HepG2 (cell line): ENCODE measurements around the gene ZNF763. TPM values are rescaled to one million over a fixed set of nuclear protein-coding genes. Genes with fewer than 3 reads are reported as not detected.

ENCODE experiments used
- CBFB ChIP-seq: sonication (generic); formaldehyde crosslinking; IDR thresholded peaks from 2 replicates; pipeline ENCODE4 v1.4.0; 2020; ENCODE audit warnings: missing genetic modification reagents
- GATAD2A ChIP-seq: IDR thresholded peaks from 2 replicates; pipeline ENCODE4 v1.6.1; 2016
- HDAC2 ChIP-seq: sonication (generic); formaldehyde crosslinking; IDR thresholded peaks from 2 replicates; pipeline ENCODE4 v1.4.0; 2020; ENCODE audit warnings: missing genetic modification reagents
- RFXANK ChIP-seq: IDR thresholded peaks from 2 replicates; pipeline ENCODE4 v1.6.1; 2016
- SATB2 ChIP-seq: sonication (generic); formaldehyde crosslinking; IDR thresholded peaks from 2 replicates; pipeline ENCODE4 v1.5.0; 2020; ENCODE audit warnings: missing genetic modification reagents
- TAF15 ChIP-seq: fragments of 200-400 bp; formaldehyde crosslinking; IDR thresholded peaks from one replicate; pipeline ENCODE4 v1.6.1; 2018; ENCODE audit warnings: mild to moderate bottlenecking, low read depth, low read length; ENCODE audit not compliant: poor library complexity, severe bottlenecking
- TGIF2 ChIP-seq: IDR thresholded peaks from 2 replicates; pipeline ENCODE4 v1.6.1; 2016; ENCODE audit warnings: control low read depth, missing compliant biosample characterization
- ZNF121 ChIP-seq: sonication (generic); formaldehyde crosslinking; IDR thresholded peaks from 2 replicates; pipeline ENCODE4 v1.5.0; 2020; ENCODE audit warnings: mild to moderate bottlenecking, missing genetic modification reagents
- ZNF143 ChIP-seq: sonication (generic); formaldehyde crosslinking; IDR thresholded peaks from 2 replicates; pipeline ENCODE4 v1.4.0; 2020; ENCODE audit warnings: missing genetic modification reagents
- ZNF326 ChIP-seq: sonication (generic); formaldehyde crosslinking; IDR thresholded peaks from 2 replicates; pipeline ENCODE4 v1.4.0; 2020; ENCODE audit warnings: missing genetic modification reagents, borderline replicate concordance
- ZNF703 ChIP-seq: sonication (generic); formaldehyde crosslinking; IDR thresholded peaks from 2 replicates; pipeline ENCODE4 v1.5.1; 2020; ENCODE audit warnings: missing genetic modification reagents, mild to moderate bottlenecking, moderate library complexity, borderline replicate concordance
- ZNF788 ChIP-seq: sonication (generic); formaldehyde crosslinking; IDR thresholded peaks from 2 replicates; pipeline ENCODE4 v1.5.0; 2020; ENCODE audit warnings: mild to moderate bottlenecking, missing genetic modification reagents, borderline replicate concordance
- polyA plus RNA-seq, 8 experiments: library from polyadenylated mRNA; depleted of rRNA in 3 of 8; stranded (reverse) in 7 of 8; unstranded in 1 of 8; fragments of >200 nt; fragmentation: Illumina TruSeq in 4 of 8; extraction: Trizol in 4 of 8; gene quantifications; 2 replicates each; pipeline versions ENCODE4 v1.2.1 to v1.2.3, GENCODE V29; 2011 to 2016; ENCODE audit warnings: low read depth in 4 of 8, missing spikeins in 1 of 8, mixed read lengths in 1 of 8; ENCODE audit not compliant: insufficient read depth in 1 of 8
- total RNA-seq, 5 experiments: library from RNA; depleted of rRNA; stranded (reverse); fragments of >200 nt; fragmentation: Illumina TruSeq; extraction: Trizol; gene quantifications; 2 replicates each; pipeline ENCODE4 v1.2.3, GENCODE V29; 2016; ENCODE audit warnings: low read depth in 1 of 5
- TF ChIP-seq, protein P1 (sequence below): sonication (generic); formaldehyde crosslinking; IDR thresholded peaks from 2 replicates; pipeline ENCODE4 v1.5.1; 2020; ENCODE audit warnings: missing genetic modification reagents, mild to moderate bottlenecking, borderline replicate concordance
- TF ChIP-seq, protein P2 (sequence below): sonication (generic); formaldehyde crosslinking; IDR thresholded peaks from 2 replicates; pipeline ENCODE4 v1.4.0; 2020; ENCODE audit warnings: missing genetic modification reagents
- TF ChIP-seq, protein P3 (sequence below): sonication (generic); formaldehyde crosslinking; IDR thresholded peaks from 2 replicates; pipeline ENCODE4 v1.4.0; 2020; ENCODE audit warnings: mild to moderate bottlenecking, missing genetic modification reagents, borderline replicate concordance
- TF ChIP-seq, protein P4 (sequence below), 2 experiments: sonication (generic) in 1 of 2; formaldehyde crosslinking in 1 of 2; IDR thresholded peaks; 2 replicates each; pipeline versions ENCODE4 v1.6.1 to v1.9.0; 2014 to 2022; ENCODE audit warnings: antibody characterized with exemption in 1 of 2, borderline replicate concordance in 1 of 2, inconsistent platforms in 1 of 2, low read depth in 1 of 2, missing genetic modification reagents in 1 of 2

ZNF763 gene
- total and polyA plus RNA-seq, 2 of the 13 experiments (the other 11 are each of a cell fraction or from before 2014, with no cell fraction given): 0.08 to 0.42 TPM

DNA sequence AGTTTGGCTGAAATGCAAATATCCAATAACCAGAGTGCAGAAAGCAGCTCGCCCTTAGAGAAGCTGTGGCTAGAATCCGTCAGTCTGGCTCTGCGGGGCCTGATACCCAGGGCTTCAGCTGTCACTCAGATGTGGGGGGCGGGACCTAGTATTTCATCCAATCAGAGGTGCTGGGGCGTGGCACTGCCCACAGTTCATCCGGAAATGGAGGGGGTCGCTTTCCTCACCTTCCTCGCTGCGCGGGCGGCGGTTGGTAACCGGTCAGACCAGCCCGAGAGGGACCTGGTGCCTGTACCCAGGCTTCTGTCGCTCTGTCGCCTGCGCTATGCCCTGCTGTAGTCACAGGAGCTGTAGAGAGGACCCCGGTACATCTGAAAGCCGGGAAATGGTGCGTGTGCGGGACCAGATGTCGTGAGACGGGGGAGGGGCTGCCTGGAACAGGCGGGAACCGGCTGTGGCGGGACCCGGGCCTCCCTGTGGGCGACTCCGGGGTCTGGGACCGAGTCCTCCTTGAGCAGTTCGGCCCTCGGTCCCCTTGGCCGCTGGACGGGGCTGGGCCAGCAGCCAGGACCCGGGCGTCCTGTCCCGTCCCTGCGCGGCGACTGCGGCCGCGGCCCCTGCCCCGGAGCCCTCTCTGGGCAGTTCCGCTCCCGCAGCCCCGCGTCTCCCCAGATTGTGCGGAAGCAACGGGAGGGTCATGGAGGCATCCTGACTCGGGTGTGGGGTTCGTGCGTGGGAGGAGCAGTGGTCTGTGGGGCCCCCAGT lies 39.8 kb upstream of the ZNF763 start, which contains the start of gene ZNF700 (continued):
- TF ChIP-seq GATAD2A (peak; percentile 10; the same call in 1 of the 2 replicates), ZNF326 (CRISPR knock-in tag) (no peak), TGIF2 (CRISPR knock-in tag) (no peak), ZNF143 (CRISPR knock-in tag) (no peak), TAF15 (no peak), CBFB (CRISPR knock-in tag) (no peak; the same call in none of the 2 replicates), ZNF703 (no peak; the same call in 1 of the 2 replicates), ZNF788 (CRISPR knock-in tag) (peak; percentile 65; the same call in 1 of the 2 replicates), HDAC2 (no peak), SATB2 (no peak), ZNF121 (CRISPR knock-in tag) (no peak), RFXANK (CRISPR knock-in tag) (0 out of 2 replicates have a peak, but pooled peaks have one; percentile 45)
- TF ChIP-seq, protein P1, sequence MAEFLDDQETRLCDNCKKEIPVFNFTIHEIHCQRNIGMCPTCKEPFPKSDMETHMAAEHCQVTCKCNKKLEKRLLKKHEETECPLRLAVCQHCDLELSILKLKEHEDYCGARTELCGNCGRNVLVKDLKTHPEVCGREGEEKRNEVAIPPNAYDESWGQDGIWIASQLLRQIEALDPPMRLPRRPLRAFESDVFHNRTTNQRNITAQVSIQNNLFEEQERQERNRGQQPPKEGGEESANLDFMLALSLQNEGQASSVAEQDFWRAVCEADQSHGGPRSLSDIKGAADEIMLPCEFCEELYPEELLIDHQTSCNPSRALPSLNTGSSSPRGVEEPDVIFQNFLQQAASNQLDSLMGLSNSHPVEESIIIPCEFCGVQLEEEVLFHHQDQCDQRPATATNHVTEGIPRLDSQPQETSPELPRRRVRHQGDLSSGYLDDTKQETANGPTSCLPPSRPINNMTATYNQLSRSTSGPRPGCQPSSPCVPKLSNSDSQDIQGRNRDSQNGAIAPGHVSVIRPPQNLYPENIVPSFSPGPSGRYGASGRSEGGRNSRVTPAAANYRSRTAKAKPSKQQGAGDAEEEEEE (CRISPR knock-in tag): no peak
- TF ChIP-seq, protein P2, sequence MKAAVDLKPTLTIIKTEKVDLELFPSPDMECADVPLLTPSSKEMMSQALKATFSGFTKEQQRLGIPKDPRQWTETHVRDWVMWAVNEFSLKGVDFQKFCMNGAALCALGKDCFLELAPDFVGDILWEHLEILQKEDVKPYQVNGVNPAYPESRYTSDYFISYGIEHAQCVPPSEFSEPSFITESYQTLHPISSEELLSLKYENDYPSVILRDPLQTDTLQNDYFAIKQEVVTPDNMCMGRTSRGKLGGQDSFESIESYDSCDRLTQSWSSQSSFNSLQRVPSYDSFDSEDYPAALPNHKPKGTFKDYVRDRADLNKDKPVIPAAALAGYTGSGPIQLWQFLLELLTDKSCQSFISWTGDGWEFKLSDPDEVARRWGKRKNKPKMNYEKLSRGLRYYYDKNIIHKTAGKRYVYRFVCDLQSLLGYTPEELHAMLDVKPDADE (CRISPR knock-in tag): no peak
- TF ChIP-seq, protein P3, sequence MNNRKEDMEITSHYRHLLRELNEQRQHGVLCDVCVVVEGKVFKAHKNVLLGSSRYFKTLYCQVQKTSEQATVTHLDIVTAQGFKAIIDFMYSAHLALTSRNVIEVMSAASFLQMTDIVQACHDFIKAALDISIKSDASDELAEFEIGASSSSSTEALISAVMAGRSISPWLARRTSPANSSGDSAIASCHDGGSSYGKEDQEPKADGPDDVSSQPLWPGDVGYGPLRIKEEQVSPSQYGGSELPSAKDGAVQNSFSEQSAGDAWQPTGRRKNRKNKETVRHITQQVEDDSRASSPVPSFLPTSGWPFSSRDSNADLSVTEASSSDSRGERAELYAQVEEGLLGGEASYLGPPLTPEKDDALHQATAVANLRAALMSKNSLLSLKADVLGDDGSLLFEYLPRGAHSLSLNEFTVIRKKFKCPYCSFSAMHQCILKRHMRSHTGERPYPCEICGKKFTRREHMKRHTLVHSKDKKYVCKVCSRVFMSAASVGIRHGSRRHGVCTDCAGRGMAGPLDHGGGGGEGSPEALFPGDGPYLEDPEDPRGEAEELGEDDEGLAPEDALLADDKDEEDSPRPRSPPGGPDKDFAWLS: peak; percentile 66; the same call in 1 of the 2 replicates
- TF ChIP-seq, protein P4, sequence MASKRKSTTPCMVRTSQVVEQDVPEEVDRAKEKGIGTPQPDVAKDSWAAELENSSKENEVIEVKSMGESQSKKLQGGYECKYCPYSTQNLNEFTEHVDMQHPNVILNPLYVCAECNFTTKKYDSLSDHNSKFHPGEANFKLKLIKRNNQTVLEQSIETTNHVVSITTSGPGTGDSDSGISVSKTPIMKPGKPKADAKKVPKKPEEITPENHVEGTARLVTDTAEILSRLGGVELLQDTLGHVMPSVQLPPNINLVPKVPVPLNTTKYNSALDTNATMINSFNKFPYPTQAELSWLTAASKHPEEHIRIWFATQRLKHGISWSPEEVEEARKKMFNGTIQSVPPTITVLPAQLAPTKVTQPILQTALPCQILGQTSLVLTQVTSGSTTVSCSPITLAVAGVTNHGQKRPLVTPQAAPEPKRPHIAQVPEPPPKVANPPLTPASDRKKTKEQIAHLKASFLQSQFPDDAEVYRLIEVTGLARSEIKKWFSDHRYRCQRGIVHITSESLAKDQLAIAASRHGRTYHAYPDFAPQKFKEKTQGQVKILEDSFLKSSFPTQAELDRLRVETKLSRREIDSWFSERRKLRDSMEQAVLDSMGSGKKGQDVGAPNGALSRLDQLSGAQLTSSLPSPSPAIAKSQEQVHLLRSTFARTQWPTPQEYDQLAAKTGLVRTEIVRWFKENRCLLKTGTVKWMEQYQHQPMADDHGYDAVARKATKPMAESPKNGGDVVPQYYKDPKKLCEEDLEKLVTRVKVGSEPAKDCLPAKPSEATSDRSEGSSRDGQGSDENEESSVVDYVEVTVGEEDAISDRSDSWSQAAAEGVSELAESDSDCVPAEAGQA (IDR thresholded peaks at IDR 0.05; ENCODE audit: low read depth): no peak
- TF ChIP-seq, protein P4 (CRISPR knock-in tag; IDR thresholded peaks at IDR 0.05; ENCODE audit: borderline replicate concordance): no peak
